Activated B cell treated with CpG ODN at 0.5 μM for 24 hours (primary cell): Measurements from ENCODE around the gene ZNF500. TPM values are rescaled to one million over a fixed set of nuclear protein-coding genes. Genes with fewer than 3 reads are reported as not detected.
"Not testable (repeated sequence)": the region's sequence is repeated elsewhere in the genome, so short reads cannot be mapped to it uniquely, and the experiment has no call there.

Source experiments
- ATAC-seq: fragments of 200-7000 bp; cut with Tn5 transposase; one replicate; pipeline ENCODE4 v1.10.0; 2021; ENCODE audit warnings: low read depth, mild to moderate bottlenecking, moderate library complexity
- CTCF ChIA-PET: fragments of 350-600 bp; sonication (Branson Sonifier 250); formaldehyde crosslinking; loops from one replicate; lab custom pipeline; 2021; ENCODE audit warnings: antibody characterized with exemption; lab: Charles Lee
- POLR2A ChIA-PET: fragments of 350-600 bp; sonication (Branson Sonifier 250); formaldehyde crosslinking; loops from one replicate; lab custom pipeline; 2021; ENCODE audit warnings: antibody characterized with exemption; lab: Charles Lee
- DNase-seq: peaks from one replicate; pipeline ENCODE4 v3.0.0; 2022
- H3K27ac Mint-ChIP-seq: one replicate; pipeline ENCODE4 v1.8.0; 2020; ENCODE audit warnings: mixed read lengths
- H3K27me3 Mint-ChIP-seq: one replicate; pipeline ENCODE4 v1.8.0; 2021; ENCODE audit warnings: mixed read lengths
- H3K36me3 Mint-ChIP-seq: one replicate; pipeline ENCODE4 v1.8.0; 2021; ENCODE audit warnings: low read depth, mixed read lengths
- H3K4me1 Mint-ChIP-seq: one replicate; pipeline ENCODE4 v1.8.0; 2021; ENCODE audit warnings: mixed read lengths
- H3K4me3 Mint-ChIP-seq: one replicate; pipeline ENCODE4 v1.8.0; 2020; ENCODE audit warnings: mild to moderate bottlenecking, mixed read lengths
- H3K9me3 Mint-ChIP-seq: one replicate; pipeline ENCODE4 v1.8.0; 2020; ENCODE audit warnings: mixed read lengths
- CTCF ChIP-seq: fragments of 200-600 bp; IDR thresholded peaks from one replicate; pipeline ENCODE4 v1.8.0; 2022; ENCODE audit warnings: antibody characterized with exemption, mild to moderate bottlenecking
- intact Hi-C: fragments of 100-400 bp; cut with micrococcal nuclease; formaldehyde crosslinking; loops from one replicate; pipeline ENCODE4 v1.15.1; 2024
- total RNA-seq: library from RNA; stranded (reverse); gene quantifications from 2 replicates; pipeline ENCODE4 v1.2.3, GENCODE V29; 2022

Gene ZNF500
- total RNA-seq, 1 donor from 2014 or later, result 19.1 TPM

- no peak overlapping the region for H3K27ac Mint-ChIP-seq
- ChIA-PET CTCF (no interaction called here), POLR2A (interaction anchor here (0.6 kb wide), 2 partner anchors 115 to 119 kb away, joined by 3 to 4 read pairs; no protein-coding TSS in a partner anchor)
- no peak for TF ChIP-seq CTCF
- H3K4me3 Mint-ChIP-seq, result no peak overlapping the region
- no peaks in the 10 kb centered on the region for H3K36me3 Mint-ChIP-seq
- intact Hi-C loops, result no loop called here
- ATAC-seq (no peak), DNase-seq (no peak)
- no peaks in the 10 kb centered on the region for H3K4me1 Mint-ChIP-seq
- no peaks in the 10 kb centered on the region for H3K9me3 Mint-ChIP-seq
- H3K27me3 Mint-ChIP-seq, result peaks cover 3% of the 10 kb centered on the region
Measured at GRCh38 chr16:4787068-4787467, 20.1 kb upstream of the ZNF500 start.

- no peak overlapping the region for H3K4me3 Mint-ChIP-seq
- H3K27me3 Mint-ChIP-seq, result peaks cover 3% of the 10 kb centered on the region
- TF ChIP-seq CTCF, result no peak
- ChIA-PET POLR2A (no interaction called here), CTCF (no interaction called here)
- H3K9me3 Mint-ChIP-seq, result no peaks in the 10 kb centered on the region
- no peaks in the 10 kb centered on the region for H3K36me3 Mint-ChIP-seq
- DNase-seq (no peak), ATAC-seq (no peak)
- no peak overlapping the region for H3K27ac Mint-ChIP-seq
- H3K4me1 Mint-ChIP-seq, result no peaks in the 10 kb centered on the region
- intact Hi-C loops, result no loop called here
Measured at GRCh38 chr16:4785758-4786433, 18.9 kb upstream of the ZNF500 start.

DNA sequence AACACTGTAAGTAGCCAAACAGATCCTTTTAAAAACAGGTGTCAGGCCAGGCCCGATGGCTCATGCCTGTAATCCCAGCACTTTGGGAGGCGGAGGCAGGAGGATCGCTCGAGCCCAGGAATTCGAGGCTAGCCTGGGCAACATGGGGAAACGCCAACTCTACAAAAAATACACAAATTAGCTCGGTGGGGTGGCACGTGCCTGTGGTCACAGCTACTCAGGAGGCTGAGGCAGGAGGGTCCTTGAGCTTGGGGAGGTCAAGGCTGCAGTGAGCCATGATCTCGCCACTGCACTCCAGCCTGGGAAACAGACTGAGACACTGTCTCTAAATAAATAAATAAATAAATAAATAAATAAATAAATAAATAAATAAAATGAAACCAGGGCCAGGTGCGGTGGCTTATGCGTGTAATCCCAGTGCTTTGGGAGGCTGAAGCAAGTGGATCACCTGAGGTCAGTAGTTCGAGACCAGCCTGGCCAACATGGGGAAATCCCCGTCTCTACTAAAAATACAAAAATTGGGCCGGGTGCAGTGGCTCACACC is 17.6 kb upstream of the ZNF500 start:
- H3K4me1 Mint-ChIP-seq, H3K4me3 Mint-ChIP-seq, H3K27me3 Mint-ChIP-seq, DNase-seq, H3K9me3 Mint-ChIP-seq, intact Hi-C loops, ATAC-seq, CTCF ChIA-PET, H3K27ac Mint-ChIP-seq, POLR2A ChIA-PET, H3K36me3 Mint-ChIP-seq: not testable (repeated sequence)

DNA sequence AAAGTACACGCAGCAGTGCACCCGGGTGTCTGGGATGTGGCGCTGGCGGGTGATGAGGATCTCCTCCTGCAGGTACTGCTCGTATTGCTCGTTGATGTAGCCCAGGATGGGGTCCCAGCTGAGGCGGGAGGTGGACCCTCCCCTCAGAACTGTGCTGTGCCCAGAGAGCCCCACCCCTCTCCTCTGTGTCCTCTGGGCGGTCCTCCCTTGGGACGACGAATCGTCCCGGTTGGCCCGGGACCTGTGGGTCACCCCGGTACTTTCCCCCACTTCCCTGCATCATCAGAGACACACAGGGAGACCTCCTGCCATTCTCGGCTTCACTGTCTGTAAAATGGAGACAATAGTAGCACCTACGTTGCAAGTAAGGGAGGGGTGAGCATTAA is 17.0 kb upstream of the ZNF500 start:
- H3K9me3 Mint-ChIP-seq, result no peaks in the 10 kb centered on the region
- H3K27ac Mint-ChIP-seq, result no peak overlapping the region
- CTCF ChIA-PET, result no interaction called here
- no peak for TF ChIP-seq CTCF
- intact Hi-C loops, result no loop called here
- H3K27me3 Mint-ChIP-seq, result peaks cover 3% of the 10 kb centered on the region
- ATAC-seq (no peak), DNase-seq (no peak)
- POLR2A ChIA-PET, result no interaction called here
- no peaks in the 10 kb centered on the region for H3K36me3 Mint-ChIP-seq
- no peaks in the 10 kb centered on the region for H3K4me1 Mint-ChIP-seq
- H3K4me3 Mint-ChIP-seq, result no peak overlapping the region

- DNase-seq (no peak), ATAC-seq (no peak)
- no peaks in the 10 kb centered on the region for H3K36me3 Mint-ChIP-seq
- no peak for TF ChIP-seq CTCF
- ChIA-PET CTCF (no interaction called here), POLR2A (no interaction called here)
- H3K9me3 Mint-ChIP-seq, result no peaks in the 10 kb centered on the region
- intact Hi-C loops, result no loop called here
- no peaks in the 10 kb centered on the region for H3K4me1 Mint-ChIP-seq
- no peak overlapping the region for H3K4me3 Mint-ChIP-seq
- H3K27me3 Mint-ChIP-seq, result peaks cover 3% of the 10 kb centered on the region
- no peak overlapping the region for H3K27ac Mint-ChIP-seq
Measured at GRCh38 chr16:4783251-4783950, 16.4 kb upstream of the ZNF500 start.
